ENCODE measurements around the gene GDF11.
"Not testable (repeated sequence)": the region's sequence is repeated elsewhere in the genome, so short reads cannot be mapped to it uniquely, and the experiment has no call there.

Gene GDF11

GRCh38 chr12:55743406-55744339 is 751 bp downstream of the GDF11 start:
- FAIRE-seq: no peak

GRCh38 chr12:55744340-55745030 is 1.6 kb downstream of the GDF11 start:
- FAIRE-seq: no peak

- FAIRE-seq: no peak
Measured at GRCh38 chr12:55745361-55746173, 2.6 kb downstream of the GDF11 start.

- FAIRE-seq: no peak
Measured at GRCh38 chr12:55746174-55746912, 3.4 kb downstream of the GDF11 start.

- no peak for FAIRE-seq
Measured at GRCh38 chr12:55746913-55747231, 4.0 kb downstream of the GDF11 start.

- no peak for FAIRE-seq
Measured at GRCh38 chr12:55748230-55748993, 5.5 kb downstream of the GDF11 start.

- no peak for FAIRE-seq
Measured at GRCh38 chr12:55755246-55755645, 12.3 kb downstream of the GDF11 start.

- no peak for FAIRE-seq
Measured at GRCh38 chr12:55757701-55758100, 14.8 kb downstream of the GDF11 start.

- not testable (repeated sequence) for FAIRE-seq
Measured at GRCh38 chr12:55758575-55758974, 15.7 kb downstream of the GDF11 start.

- FAIRE-seq: no peak
Measured at GRCh38 chr12:55760663-55761062, 17.7 kb downstream of the GDF11 start.

GRCh38 chr12:55762646-55763045 is 19.7 kb downstream of the GDF11 start:
- no peak for FAIRE-seq

- no peak for FAIRE-seq
Measured at GRCh38 chr12:55765736-55766290, 22.9 kb downstream of the GDF11 start.

GRCh38 chr12:55767156-55767555 is 24.2 kb downstream of the GDF11 start:
- no peak for FAIRE-seq

- FAIRE-seq: no peak
Measured at GRCh38 chr12:55771736-55772135, 28.8 kb downstream of the GDF11 start.

GRCh38 chr12:55777856-55778255 is 34.9 kb downstream of the GDF11 start:
- FAIRE-seq: no peak

- FAIRE-seq: no peak
Measured at GRCh38 chr12:55780685-55781084, 37.8 kb downstream of the GDF11 start.

- no peak for FAIRE-seq
Measured at GRCh38 chr12:55788546-55788945, 45.6 kb downstream of the GDF11 start.

- FAIRE-seq: no peak
Measured at GRCh38 chr12:55789171-55789570, 46.2 kb downstream of the GDF11 start.

GRCh38 chr12:55789893-55790292 is 47.0 kb downstream of the GDF11 start:
- FAIRE-seq: no peak

GRCh38 chr12:55795950-55796349 is 53.0 kb downstream of the GDF11 start:
- FAIRE-seq: no peak

GRCh38 chr12:55797068-55797467 is 54.1 kb downstream of the GDF11 start:
- peak; percentile 63 for FAIRE-seq
